Measurements from ENCODE around the gene CPTP. TPM values are rescaled to one million over a fixed set of nuclear protein-coding genes. Genes with fewer than 3 reads are reported as not detected.

CPTP gene
- total RNA-seq, 1 donor, result 26.7 TPM

- no peak for DNase-seq (ENCODE audit: low read depth in 2 of 3, low spot score in 2 of 3)
These were observed 7.2 kb upstream of the CPTP start for GRCh38 chr1:1317420-1317819.

- no peak for DNase-seq (ENCODE audit: low read depth in 2 of 3, low spot score in 2 of 3)
These were observed 6.4 kb upstream of the CPTP start for GRCh38 chr1:1318131-1318652.

- no peak for DNase-seq (ENCODE audit: low read depth in 2 of 3, low spot score in 2 of 3)
These were observed 5.6 kb upstream of the CPTP start for GRCh38 chr1:1318777-1319645.

GRCh38 chr1:1319646-1319941 lies 5.0 kb upstream of the CPTP start:
- DNase-seq (ENCODE audit: low read depth in 2 of 3, low spot score in 2 of 3), result no peak

GRCh38 chr1:1320666-1321448 lies 3.7 kb upstream of the CPTP start:
- DNase-seq (ENCODE audit: low read depth in 2 of 3, low spot score in 2 of 3), result no peak

- DNase-seq (ENCODE audit: low read depth in 2 of 3, low spot score in 2 of 3), result no peak
These were observed 3.1 kb upstream of the CPTP start for GRCh38 chr1:1321477-1321876.

GRCh38 chr1:1322418-1322817 lies 2.2 kb upstream of the CPTP start:
- DNase-seq (ENCODE audit: low read depth in 2 of 3, low spot score in 2 of 3), result no peak

GRCh38 chr1:1322952-1323351 lies 1.6 kb upstream of the CPTP start:
- no peak for DNase-seq (ENCODE audit: low read depth in 2 of 3, low spot score in 2 of 3)

- DNase-seq (ENCODE audit: low read depth in 2 of 3, low spot score in 2 of 3), result no peak
These were observed 498 bp upstream of the CPTP start for GRCh38 chr1:1324084-1324523.

- no peak for DNase-seq (ENCODE audit: low read depth in 2 of 3, low spot score in 2 of 3)
These were observed 879 bp downstream of the CPTP start for GRCh38 chr1:1325288-1326074.

- no peak for DNase-seq (ENCODE audit: low read depth in 2 of 3, low spot score in 2 of 3)
These were observed 1.5 kb downstream of the CPTP start for GRCh38 chr1:1326075-1326605.

GRCh38 chr1:1327291-1327690 lies 2.7 kb downstream of the CPTP start:
- DNase-seq (ENCODE audit: low read depth in 2 of 3, low spot score in 2 of 3), result no peak

GRCh38 chr1:1328254-1328653 lies 3.7 kb downstream of the CPTP start:
- DNase-seq (ENCODE audit: low read depth in 2 of 3, low spot score in 2 of 3), result no peak

GRCh38 chr1:1329304-1330210 lies 5.0 kb downstream of the CPTP start:
- no peak for DNase-seq (ENCODE audit: low read depth in 2 of 3, low spot score in 2 of 3)

- DNase-seq (ENCODE audit: low read depth in 2 of 3, low spot score in 2 of 3), result no peak
These were observed 5.9 kb downstream of the CPTP start for GRCh38 chr1:1330366-1331067.

- DNase-seq (ENCODE audit: low read depth in 2 of 3, low spot score in 2 of 3), result no peak
These were observed 6.7 kb downstream of the CPTP start, which contains the start of gene TAS1R3 for GRCh38 chr1:1331068-1331965. TAS1R3 (plus strand) TSS chr1:1331280; CDS start chr1:1331346, 66 bp downstream.

GRCh38 chr1:1332031-1332755 lies 7.6 kb downstream of the CPTP start:
- no peak for DNase-seq (ENCODE audit: low read depth in 2 of 3, low spot score in 2 of 3)

Measured in hematopoietic multipotent progenitor cell (in vitro differentiated cells).